ENCODE results near the gene NDOR1.

The NDOR1 gene

GRCh38 chr9:137199411-137200121 lies 5.9 kb upstream of the NDOR1 start:
- DNase-seq, result peak; percentile 47

GRCh38 chr9:137200311-137201204 lies 4.9 kb upstream of the NDOR1 start, which contains the start of gene TPRN:
Gene TPRN (minus strand): TSS chr9:137200741. CDS start chr9:137200711, 30 bp downstream.
- DNase-seq, result peak; percentile 100

- DNase-seq, result peak; percentile 41
Observed at GRCh38 chr9:137201205-137201868, 4.2 kb upstream of the NDOR1 start.

- DNase-seq, result no peak
Observed at GRCh38 chr9:137202966-137203365, 2.5 kb upstream of the NDOR1 start.

- DNase-seq, result peak; percentile 47
Observed at GRCh38 chr9:137204731-137205125, 772 bp upstream of the NDOR1 start.

GRCh38 chr9:137206602-137207001 lies 1.1 kb downstream of the NDOR1 start:
- no peak for DNase-seq

GRCh38 chr9:137211532-137211931 lies 6.0 kb downstream of the NDOR1 start:
- no peak for DNase-seq

- peak; percentile 79 for DNase-seq
Observed at GRCh38 chr9:137212520-137212919, 7.0 kb downstream of the NDOR1 start.

GRCh38 chr9:137213160-137214060 lies 7.9 kb downstream of the NDOR1 start:
- peak; percentile 90 for DNase-seq

GRCh38 chr9:137214620-137215019 lies 9.1 kb downstream of the NDOR1 start:
- no peak for DNase-seq

- DNase-seq, result peak; percentile 28
Observed at GRCh38 chr9:137215196-137215986, 9.9 kb downstream of the NDOR1 start.

- no peak for DNase-seq
Observed at GRCh38 chr9:137216188-137216965, 10.9 kb downstream of the NDOR1 start.

- DNase-seq, result peak; percentile 99
Observed at GRCh38 chr9:137217276-137218211, 12.0 kb downstream of the NDOR1 start.

GRCh38 chr9:137218212-137218753 lies 12.8 kb downstream of the NDOR1 start:
- no peak for DNase-seq

GRCh38 chr9:137218754-137219271 lies 13.3 kb downstream of the NDOR1 start:
- no peak for DNase-seq

- no peak for DNase-seq
Observed at GRCh38 chr9:137219757-137220316, 14.3 kb downstream of the NDOR1 start.

GRCh38 chr9:137220317-137221094 lies 15.0 kb downstream of the NDOR1 start:
- DNase-seq, result no peak

GRCh38 chr9:137221095-137221505 lies 15.6 kb downstream of the NDOR1 start:
- no peak for DNase-seq

Data from 8988T (cell line).